Mesothelial cell of epicardium (in vitro differentiated cells): ENCODE data around the gene RRBP1. TPM values are rescaled to one million over a fixed set of nuclear protein-coding genes. Genes with fewer than 3 reads are reported as not detected.

Experiments used
- DNase-seq, 2 experiments: peaks; one replicate each; pipeline ENCODE4 v3.0.0; 2021; ENCODE audit warnings: low spot score in 2 of 2; ENCODE audit not compliant: unreplicated experiment in 2 of 2
- H3K27ac Mint-ChIP-seq: 2 replicates; pipeline ENCODE4 v1.8.0; 2021; ENCODE audit warnings: mixed read lengths
- H3K27me3 Mint-ChIP-seq: 2 replicates; pipeline ENCODE4 v1.8.0; 2021; ENCODE audit warnings: low read depth, mixed read lengths
- H3K36me3 Mint-ChIP-seq: 2 replicates; pipeline ENCODE4 v1.8.0; 2021; ENCODE audit warnings: mixed read lengths
- H3K4me1 Mint-ChIP-seq: 2 replicates; pipeline ENCODE4 v1.8.0; 2021; ENCODE audit warnings: mixed read lengths
- H3K4me3 Mint-ChIP-seq: 2 replicates; pipeline ENCODE4 v1.8.0; 2021; ENCODE audit warnings: mild to moderate bottlenecking, moderate library complexity, mixed read lengths
- H3K9me3 Mint-ChIP-seq: 2 replicates; pipeline ENCODE4 v1.8.0; 2021; ENCODE audit warnings: mixed read lengths
- CTCF ChIP-seq: fragments of 200-600 bp; sonication (generic); IDR thresholded peaks from one replicate; pipeline ENCODE4 v1.5.0; 2021; ENCODE audit warnings: antibody characterized with exemption; ENCODE audit not compliant: unreplicated experiment
- total RNA-seq: library from RNA; stranded (reverse); gene quantifications from 3 replicates; pipeline ENCODE4 v1.2.1, GENCODE V29; 2021

The RRBP1 gene
- total RNA-seq, 1 donor from 2014 or later, result 211 TPM

GRCh38 chr20:17693444-17694001, 11.5 kb upstream of the RRBP1 start:
- no peak for TF ChIP-seq CTCF
- Mint-ChIP-seq H3K4me1 (peaks cover 15% of the 10 kb centered on the region), H3K36me3 (no peaks in the 10 kb centered on the region), H3K4me3 (no peak overlapping the region), H3K27me3 (no peaks in the 10 kb centered on the region), H3K27ac (no peak overlapping the region), H3K9me3 (peaks cover 29% of the 10 kb centered on the region)
- no peak for DNase-seq

- no peak for TF ChIP-seq CTCF
Measured at GRCh38 chr20:17691758-17692157, 9.7 kb upstream of the RRBP1 start.

GRCh38 chr20:17690144-17690543, 8.1 kb upstream of the RRBP1 start:
- H3K9me3 Mint-ChIP-seq, result peaks cover 30% of the 10 kb centered on the region
- no peak for TF ChIP-seq CTCF
- H3K36me3 Mint-ChIP-seq, result no peaks in the 10 kb centered on the region
- H3K27ac Mint-ChIP-seq, result no peak overlapping the region
- no peak for DNase-seq
- peaks cover 17% of the 10 kb centered on the region for H3K4me1 Mint-ChIP-seq
- no peak overlapping the region for H3K4me3 Mint-ChIP-seq
- H3K27me3 Mint-ChIP-seq, result peaks cover 14% of the 10 kb centered on the region

More at GRCh38 chr20:17691758-17692157, 9.7 kb upstream of the RRBP1 start:
- H3K4me3 Mint-ChIP-seq, result no peak overlapping the region
- H3K27me3 Mint-ChIP-seq, result peaks cover 5% of the 10 kb centered on the region
- no peaks in the 10 kb centered on the region for H3K36me3 Mint-ChIP-seq
- DNase-seq, result no peak
- H3K4me1 Mint-ChIP-seq, result peaks cover 17% of the 10 kb centered on the region
- H3K27ac Mint-ChIP-seq, result no peak overlapping the region
- H3K9me3 Mint-ChIP-seq, result peaks cover 39% of the 10 kb centered on the region

- Mint-ChIP-seq H3K9me3 (peaks cover 26% of the 10 kb centered on the region), H3K4me3 (no peak overlapping the region), H3K27ac (peak overlapping the region; percentile 37), H3K4me1 (peaks cover 17% of the 10 kb centered on the region), H3K36me3 (no peaks in the 10 kb centered on the region), H3K27me3 (peaks cover 26% of the 10 kb centered on the region)
- DNase-seq, result peak in 1 of 2 experiments; percentile 54
- no peak for TF ChIP-seq CTCF
Measured at GRCh38 chr20:17688965-17689364, 6.9 kb upstream of the RRBP1 start.

GRCh38 chr20:17687800-17688199, 5.8 kb upstream of the RRBP1 start:
- H3K27me3 Mint-ChIP-seq, result peaks cover 31% of the 10 kb centered on the region
- DNase-seq, result no peak
- no peak for TF ChIP-seq CTCF
- peaks cover 13% of the 10 kb centered on the region for H3K4me1 Mint-ChIP-seq
- H3K4me3 Mint-ChIP-seq, result no peak overlapping the region
- H3K9me3 Mint-ChIP-seq, result peaks cover 24% of the 10 kb centered on the region
- H3K27ac Mint-ChIP-seq, result no peak overlapping the region
- no peaks in the 10 kb centered on the region for H3K36me3 Mint-ChIP-seq

- Mint-ChIP-seq H3K9me3 (peaks cover 14% of the 10 kb centered on the region), H3K4me3 (no peak overlapping the region), H3K36me3 (no peaks in the 10 kb centered on the region), H3K27me3 (peaks cover 33% of the 10 kb centered on the region), H3K4me1 (peaks cover 19% of the 10 kb centered on the region), H3K27ac (no peak overlapping the region)
- DNase-seq, result no peak
- TF ChIP-seq CTCF, result no peak
Measured at GRCh38 chr20:17685168-17685567, 3.1 kb upstream of the RRBP1 start.
